ENCODE results near the gene SP2. TPM values are rescaled to one million over a fixed set of nuclear protein-coding genes. Genes with fewer than 3 reads are reported as not detected.

The SP2 gene
- total RNA-seq, 2 experiments from 2014 or later = 28.1 to 28.2 TPM

DNA sequence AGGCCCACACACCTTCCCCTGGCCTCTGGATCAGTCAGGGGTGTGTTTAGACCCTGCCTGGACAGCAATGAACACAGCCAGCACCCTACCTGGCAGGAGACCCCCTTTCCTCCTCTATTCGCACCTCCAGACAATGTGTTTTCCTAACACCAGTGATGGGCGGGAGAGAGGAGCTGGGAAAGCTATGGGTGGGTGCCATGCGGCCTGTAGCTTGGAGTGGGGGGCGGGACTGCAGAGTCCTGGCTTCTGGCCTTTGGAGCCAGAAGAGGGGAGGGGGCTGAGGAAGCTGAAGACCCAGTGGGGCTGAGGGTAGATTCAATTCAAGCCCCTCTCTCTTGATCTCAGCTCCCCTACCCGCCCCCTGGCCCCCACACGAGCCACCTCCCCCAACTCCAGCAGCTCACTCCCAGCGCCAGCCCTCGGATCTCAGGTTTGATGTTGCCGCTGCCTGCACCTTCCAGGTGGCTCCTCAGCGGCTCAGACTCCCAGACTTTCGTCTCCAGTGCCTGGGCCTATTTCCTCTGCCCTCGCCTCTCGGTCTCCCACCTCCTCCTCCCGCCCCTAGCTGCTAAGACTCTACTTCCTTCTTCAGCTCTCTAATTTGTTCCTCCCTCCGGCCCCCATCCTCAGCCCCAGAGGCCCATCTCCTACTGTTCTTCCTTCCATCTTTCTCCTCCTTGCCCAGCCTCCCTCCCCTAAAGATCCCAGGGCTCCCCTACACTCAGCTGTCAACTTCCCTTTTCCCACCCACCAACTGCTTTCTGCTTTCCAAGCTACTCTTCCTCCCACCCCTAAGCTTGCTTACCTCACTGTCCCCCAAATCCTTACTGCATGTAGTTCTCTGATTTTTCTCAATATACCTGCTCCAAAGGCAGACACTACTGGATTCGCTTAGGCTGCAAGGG lies 38.2 kb upstream of the SP2 start:
- peaks cover 3% of the 10 kb centered on the region for H3K4me1 Mint-ChIP-seq
- no peak overlapping the region for H3K27ac Mint-ChIP-seq
- H3K27me3 Mint-ChIP-seq = peaks cover 54% of the 10 kb centered on the region
- H3K9me3 Mint-ChIP-seq = no peaks in the 10 kb centered on the region
- no peak overlapping the region for H3K4me3 Mint-ChIP-seq
- no peaks in the 10 kb centered on the region for H3K36me3 Mint-ChIP-seq
- no peak for DNase-seq
- no peak for ATAC-seq (ENCODE audit: low read depth)
- POLR2A ChIA-PET = no interaction called here

DNA sequence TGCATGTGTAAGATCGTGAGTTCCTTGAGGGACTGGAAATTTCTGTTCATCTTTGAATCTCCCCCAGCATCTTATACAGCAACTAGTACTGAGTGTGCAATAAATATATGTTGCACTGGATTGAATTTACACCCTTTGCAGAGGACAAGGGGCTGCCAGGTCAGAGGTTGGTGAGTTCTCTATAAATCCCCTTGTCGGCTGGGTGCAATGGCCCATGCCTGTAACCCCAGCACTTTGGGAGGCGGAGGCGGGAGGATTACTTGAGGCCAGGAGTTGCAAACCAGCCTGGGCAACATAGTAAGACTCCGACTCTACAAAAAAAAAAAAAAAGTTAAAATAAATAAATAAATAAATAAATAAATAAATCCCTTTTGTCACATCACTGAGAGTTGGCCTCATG lies 35.6 kb upstream of the SP2 start:
- POLR2A ChIA-PET = no interaction called here
- Mint-ChIP-seq H3K36me3 (no peaks in the 10 kb centered on the region), H3K4me3 (no peak overlapping the region), H3K9me3 (no peaks in the 10 kb centered on the region), H3K4me1 (peaks cover 5% of the 10 kb centered on the region), H3K27me3 (peaks cover 29% of the 10 kb centered on the region), H3K27ac (no peak overlapping the region)
- ATAC-seq (ENCODE audit: low read depth) = no peak
- DNase-seq = no peak

DNA sequence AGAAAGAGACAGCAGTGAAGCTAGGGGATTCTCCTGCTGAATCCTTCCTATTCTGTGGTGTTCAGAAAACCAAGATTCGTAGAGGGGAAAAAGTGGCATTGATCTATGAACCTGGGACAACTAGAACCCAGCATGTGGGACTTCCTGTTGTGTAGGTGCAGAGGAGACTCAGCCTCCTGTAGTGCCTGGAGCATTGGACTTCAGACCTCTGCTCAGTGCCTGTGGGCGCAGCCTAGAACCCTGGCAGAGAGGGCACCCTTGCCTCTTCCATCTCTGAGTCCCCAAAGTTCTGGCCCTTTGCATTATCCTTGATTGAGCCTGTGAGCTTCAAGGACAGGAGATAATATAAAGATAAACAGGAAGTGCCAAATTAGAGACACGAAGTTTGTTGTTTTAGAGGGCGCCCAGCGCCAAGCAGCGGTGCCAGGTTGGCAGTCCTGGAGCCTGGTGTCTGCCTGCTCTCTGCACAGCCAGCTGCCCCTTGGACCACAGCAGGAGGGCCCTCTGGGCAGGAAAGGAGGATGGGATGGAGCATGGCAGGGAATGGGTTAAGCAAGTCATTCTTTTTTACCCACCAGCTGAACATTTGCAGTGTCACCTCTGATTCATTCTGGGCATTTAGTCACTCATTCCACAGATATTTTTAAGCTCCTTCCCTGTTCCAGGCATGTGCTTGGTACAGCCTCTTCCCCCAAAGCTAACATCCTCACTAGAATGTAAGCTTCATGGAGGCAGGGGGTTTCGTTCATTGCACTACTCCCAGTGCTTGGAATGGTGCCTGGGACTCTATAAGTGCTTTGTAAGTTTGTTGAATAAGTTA lies 33.2 kb upstream of the SP2 start:
- Mint-ChIP-seq H3K4me1 (peaks cover 5% of the 10 kb centered on the region), H3K27me3 (peaks cover 19% of the 10 kb centered on the region), H3K4me3 (no peak overlapping the region), H3K9me3 (no peaks in the 10 kb centered on the region), H3K27ac (no peak overlapping the region), H3K36me3 (no peaks in the 10 kb centered on the region)
- POLR2A ChIA-PET = no interaction called here
- ATAC-seq (ENCODE audit: low read depth) = no peak
- no peak for DNase-seq

DNA sequence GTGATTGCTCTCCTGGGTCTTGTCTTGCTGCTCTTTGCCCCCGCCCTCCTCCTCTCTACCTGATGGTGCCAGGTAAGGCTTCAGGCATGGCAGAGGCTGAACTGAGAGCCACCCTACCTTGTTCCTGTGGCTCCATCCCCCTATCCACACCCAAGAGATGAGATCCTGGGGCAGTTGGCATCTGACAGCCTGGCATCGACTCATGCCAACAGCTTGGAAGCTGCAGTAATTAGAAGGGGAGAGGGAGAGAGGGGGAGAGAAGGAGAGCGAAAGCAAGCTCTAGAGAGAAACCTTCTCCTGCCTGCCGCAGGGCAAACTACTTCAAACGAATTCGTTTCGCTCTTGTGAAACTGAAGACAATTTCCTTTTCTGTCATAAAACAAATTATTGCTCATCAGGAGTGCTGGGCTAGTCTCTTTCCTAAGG lies 31.2 kb upstream of the SP2 start:
- ATAC-seq (ENCODE audit: low read depth) = no peak
- peak overlapping the region; percentile 70 for H3K27ac Mint-ChIP-seq

DNA sequence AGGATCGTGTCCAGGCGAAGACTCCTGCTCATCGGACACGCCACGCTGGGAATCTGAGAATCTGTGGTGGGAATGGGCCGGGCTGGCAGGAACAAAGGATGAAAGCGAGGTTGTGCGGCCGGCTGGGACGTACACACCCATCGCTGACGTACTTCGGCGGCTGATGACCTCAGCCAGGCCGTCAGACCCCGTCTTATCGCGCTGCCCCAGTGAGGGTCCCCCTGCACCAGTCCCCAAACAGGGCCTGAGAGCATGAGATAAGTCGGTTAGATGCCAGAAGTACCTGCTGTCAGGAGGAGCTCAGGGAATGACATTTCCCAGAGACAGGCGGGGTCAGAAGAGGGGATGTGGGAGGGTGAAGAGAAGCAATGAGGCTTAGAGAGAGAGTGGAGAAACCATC lies 29.1 kb upstream of the SP2 start:
- Mint-ChIP-seq H3K4me3 (no peak overlapping the region), H3K27me3 (peaks cover 36% of the 10 kb centered on the region), H3K4me1 (peaks cover 5% of the 10 kb centered on the region), H3K27ac (no peak overlapping the region), H3K36me3 (no peaks in the 10 kb centered on the region), H3K9me3 (no peaks in the 10 kb centered on the region)
- DNase-seq (no peak), ATAC-seq (ENCODE audit: low read depth) (no peak)
- POLR2A ChIA-PET = no interaction called here

More for the DNA sequence above, 31.2 kb upstream of the SP2 start:
- no peak for DNase-seq
- H3K9me3 Mint-ChIP-seq = no peaks in the 10 kb centered on the region
- H3K4me3 Mint-ChIP-seq = peak overlapping the region; percentile 28
- no peaks in the 10 kb centered on the region for H3K36me3 Mint-ChIP-seq
- H3K27me3 Mint-ChIP-seq = peaks cover 22% of the 10 kb centered on the region
- peaks cover 5% of the 10 kb centered on the region for H3K4me1 Mint-ChIP-seq
- POLR2A ChIA-PET = interaction anchor here (0.6 to 1.6 kb wide), 3 partner anchors 20 to 254 kb away, joined by 3 to 4 read pairs (median 3); partner anchors contain the start of gene SP2

DNA sequence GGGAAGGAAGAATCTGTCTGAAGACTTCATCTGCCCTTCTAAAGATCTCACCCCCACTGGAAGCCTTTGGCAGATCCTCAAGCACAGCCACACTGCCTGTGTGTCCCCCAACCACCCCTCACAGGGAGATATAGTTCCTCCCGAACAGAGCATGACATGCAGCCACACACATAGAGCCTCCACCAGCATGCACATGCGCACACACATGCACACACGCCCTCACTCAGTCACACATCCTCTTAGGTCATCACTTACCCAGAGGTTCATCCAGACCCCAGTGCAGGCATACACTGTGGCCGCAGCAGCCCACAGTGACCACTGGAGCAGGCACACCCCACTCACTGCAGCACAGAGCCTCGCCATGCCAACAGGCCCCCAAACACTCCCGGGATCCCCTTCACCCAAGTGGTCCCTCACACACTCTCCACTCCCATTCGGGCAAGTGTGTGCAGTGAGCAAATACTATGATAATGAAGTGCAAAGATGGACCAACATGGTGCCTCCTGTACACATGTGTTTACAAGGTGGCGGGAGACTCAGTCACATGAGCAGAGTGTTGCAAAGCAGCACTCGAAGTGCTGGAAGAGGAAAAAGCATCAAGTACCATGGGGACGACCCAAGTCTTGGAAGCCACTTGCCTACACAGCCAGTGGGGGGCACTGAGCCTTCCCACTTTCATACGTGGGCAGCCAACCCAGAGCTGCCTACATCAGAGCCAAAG lies 28.1 kb upstream of the SP2 start:
- ATAC-seq (ENCODE audit: low read depth) = no peak
- POLR2A ChIA-PET = no interaction called here
- Mint-ChIP-seq H3K4me1 (peaks cover 5% of the 10 kb centered on the region), H3K27me3 (peaks cover 44% of the 10 kb centered on the region), H3K36me3 (no peaks in the 10 kb centered on the region), H3K27ac (no peak overlapping the region), H3K9me3 (no peaks in the 10 kb centered on the region), H3K4me3 (no peak overlapping the region)
- DNase-seq = no peak

DNA sequence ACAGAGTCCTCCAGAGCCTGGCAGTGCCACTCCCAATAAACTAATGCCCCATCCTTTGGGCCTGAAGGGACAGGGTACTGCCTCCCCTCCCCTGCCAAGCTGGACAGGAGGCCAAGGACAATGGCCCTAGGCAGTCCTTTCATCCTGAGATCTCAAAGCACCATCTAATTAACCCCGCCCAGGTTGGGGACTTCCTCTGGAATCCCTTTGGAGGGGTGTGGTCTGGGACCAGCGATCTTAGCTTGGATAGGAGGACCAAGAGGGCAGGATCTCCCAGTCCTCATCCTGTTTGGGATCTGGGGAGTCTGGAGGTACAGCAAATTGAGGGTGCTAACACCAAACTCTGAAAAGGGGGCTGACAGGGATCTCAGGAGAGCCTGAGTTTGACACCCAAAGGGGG lies 26.9 kb upstream of the SP2 start:
- DNase-seq = no peak

DNA sequence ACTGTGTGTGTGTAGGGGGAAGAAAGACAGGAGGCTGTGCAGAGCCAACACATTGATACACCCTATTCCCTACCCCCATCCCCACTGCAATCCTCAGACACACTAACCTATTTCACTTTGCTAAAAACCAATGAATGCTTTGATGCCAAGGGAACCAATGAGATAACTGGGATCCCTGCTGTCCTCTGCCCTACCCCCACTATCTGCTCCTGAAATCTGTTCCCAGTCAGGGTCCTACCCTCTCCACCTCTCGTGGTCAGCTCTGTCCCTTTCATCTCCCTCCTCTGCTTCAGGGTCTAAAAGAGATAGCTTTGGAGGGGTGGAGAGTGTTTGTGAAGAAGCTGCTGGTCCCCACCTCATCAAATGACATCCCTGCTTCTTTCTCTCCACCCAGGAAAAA lies 26.0 kb upstream of the SP2 start:
- DNase-seq (no peak), ATAC-seq (ENCODE audit: low read depth) (no peak)
- no peak overlapping the region for H3K4me3 Mint-ChIP-seq
- peaks cover under 1% of the 10 kb centered on the region for H3K4me1 Mint-ChIP-seq
- H3K27ac Mint-ChIP-seq = no peak overlapping the region
- POLR2A ChIA-PET = no interaction called here
- no peaks in the 10 kb centered on the region for H3K9me3 Mint-ChIP-seq
- no peaks in the 10 kb centered on the region for H3K36me3 Mint-ChIP-seq
- peaks cover 62% of the 10 kb centered on the region for H3K27me3 Mint-ChIP-seq

More for the DNA sequence above, 26.9 kb upstream of the SP2 start:
- H3K36me3 Mint-ChIP-seq = no peaks in the 10 kb centered on the region
- H3K27me3 Mint-ChIP-seq = peaks cover 56% of the 10 kb centered on the region
- no peaks in the 10 kb centered on the region for H3K9me3 Mint-ChIP-seq
- POLR2A ChIA-PET = no interaction called here
- H3K4me1 Mint-ChIP-seq = peaks cover 5% of the 10 kb centered on the region
- no peak for ATAC-seq (ENCODE audit: low read depth)
- H3K27ac Mint-ChIP-seq = no peak overlapping the region
- H3K4me3 Mint-ChIP-seq = no peak overlapping the region

DNA sequence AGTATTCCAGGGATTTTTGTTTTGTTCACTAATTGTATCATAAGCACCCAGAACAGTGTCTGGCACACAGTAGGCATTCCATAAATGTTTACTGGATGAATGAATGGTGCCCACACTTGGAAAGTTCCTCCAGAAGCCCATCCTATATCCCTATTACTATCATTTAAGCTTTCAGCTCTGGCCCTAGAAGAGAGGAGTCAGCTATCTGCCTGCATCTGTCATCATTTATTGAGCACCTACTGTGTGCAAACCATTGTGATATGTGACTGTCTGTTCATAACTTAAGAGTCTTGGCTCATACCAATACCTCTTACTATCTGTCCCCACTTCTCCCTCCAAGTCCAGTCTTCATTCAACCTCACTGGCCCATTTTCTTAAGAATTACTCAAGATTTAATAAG lies 25.0 kb upstream of the SP2 start:
- POLR2A ChIA-PET = no interaction called here
- H3K9me3 Mint-ChIP-seq = no peaks in the 10 kb centered on the region
- peaks cover 68% of the 10 kb centered on the region for H3K27me3 Mint-ChIP-seq
- H3K36me3 Mint-ChIP-seq = no peaks in the 10 kb centered on the region
- no peak overlapping the region for H3K4me3 Mint-ChIP-seq
- no peak overlapping the region for H3K27ac Mint-ChIP-seq
- no peak for ATAC-seq (ENCODE audit: low read depth)
- H3K4me1 Mint-ChIP-seq = no peaks in the 10 kb centered on the region
- DNase-seq = no peak

DNA sequence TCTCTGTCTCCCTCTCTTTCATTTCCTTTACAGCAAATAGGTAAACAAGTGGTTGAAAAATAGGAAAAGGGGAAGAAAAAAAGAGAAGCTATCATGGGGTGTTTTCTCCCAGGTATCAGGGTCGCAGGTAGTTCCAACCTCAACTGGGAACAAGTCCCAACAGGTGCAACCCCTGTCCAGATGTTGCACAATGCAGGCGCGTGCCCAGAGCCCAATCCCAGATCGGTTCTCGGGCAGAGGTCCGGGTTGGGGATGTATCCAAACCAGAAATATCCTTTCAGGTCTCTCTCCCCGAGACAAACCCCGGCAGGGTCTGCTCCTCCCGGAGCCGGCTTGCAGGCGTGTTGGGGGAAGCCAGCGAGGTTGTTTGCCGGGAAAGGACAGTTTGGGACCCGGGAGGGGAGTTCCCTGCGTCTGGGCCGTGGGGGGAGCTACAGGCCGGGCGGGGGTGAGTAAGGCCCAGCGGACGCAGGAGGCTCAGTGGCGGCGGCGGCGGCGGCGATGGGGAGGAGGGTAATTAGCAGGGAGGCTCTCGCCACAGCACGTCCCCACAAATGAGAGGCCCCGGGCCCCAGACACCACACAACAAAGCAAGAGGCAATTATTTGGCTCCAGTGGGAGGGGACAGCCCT lies 23.9 kb upstream of the SP2 start:
- ATAC-seq (ENCODE audit: low read depth) (no peak), DNase-seq (no peak)
- no peaks in the 10 kb centered on the region for H3K36me3 Mint-ChIP-seq
- no peaks in the 10 kb centered on the region for H3K9me3 Mint-ChIP-seq
- no peak overlapping the region for H3K4me3 Mint-ChIP-seq
- peaks cover 68% of the 10 kb centered on the region for H3K27me3 Mint-ChIP-seq
- no peak overlapping the region for H3K27ac Mint-ChIP-seq
- POLR2A ChIA-PET = no interaction called here
- no peaks in the 10 kb centered on the region for H3K4me1 Mint-ChIP-seq

DNA sequence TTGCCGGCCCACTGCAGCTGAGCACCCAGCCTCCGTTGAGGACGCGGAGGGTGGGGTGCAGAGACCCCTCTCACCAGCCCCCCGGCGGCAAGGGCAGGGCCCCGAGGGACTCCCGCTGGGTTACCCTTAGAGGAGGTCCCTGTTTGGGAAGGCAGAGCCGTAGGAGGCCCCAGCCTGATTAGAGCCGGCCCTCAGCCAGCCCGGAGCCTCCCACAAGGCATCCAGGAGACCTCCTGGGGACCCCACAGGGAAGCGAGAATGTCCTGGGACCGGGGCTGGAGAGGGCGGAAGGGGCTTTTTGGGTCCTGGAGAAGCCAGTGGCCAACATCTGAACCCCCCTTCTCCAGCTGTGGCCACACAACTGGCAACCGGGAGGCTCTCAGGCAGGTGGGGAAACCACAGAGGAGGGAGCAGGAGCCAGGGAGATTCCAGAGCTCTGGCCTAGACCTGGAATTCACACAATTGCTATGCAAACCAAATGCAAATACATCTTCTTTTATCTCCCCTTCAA lies 23.3 kb upstream of the SP2 start:
- no peak for ATAC-seq (ENCODE audit: low read depth)
- H3K4me3 Mint-ChIP-seq = no peak overlapping the region
- no peak overlapping the region for H3K27ac Mint-ChIP-seq
- POLR2A ChIA-PET = no interaction called here
- no peaks in the 10 kb centered on the region for H3K9me3 Mint-ChIP-seq
- no peaks in the 10 kb centered on the region for H3K4me1 Mint-ChIP-seq
- no peak for DNase-seq
- peaks cover 65% of the 10 kb centered on the region for H3K27me3 Mint-ChIP-seq
- H3K36me3 Mint-ChIP-seq = no peaks in the 10 kb centered on the region

DNA sequence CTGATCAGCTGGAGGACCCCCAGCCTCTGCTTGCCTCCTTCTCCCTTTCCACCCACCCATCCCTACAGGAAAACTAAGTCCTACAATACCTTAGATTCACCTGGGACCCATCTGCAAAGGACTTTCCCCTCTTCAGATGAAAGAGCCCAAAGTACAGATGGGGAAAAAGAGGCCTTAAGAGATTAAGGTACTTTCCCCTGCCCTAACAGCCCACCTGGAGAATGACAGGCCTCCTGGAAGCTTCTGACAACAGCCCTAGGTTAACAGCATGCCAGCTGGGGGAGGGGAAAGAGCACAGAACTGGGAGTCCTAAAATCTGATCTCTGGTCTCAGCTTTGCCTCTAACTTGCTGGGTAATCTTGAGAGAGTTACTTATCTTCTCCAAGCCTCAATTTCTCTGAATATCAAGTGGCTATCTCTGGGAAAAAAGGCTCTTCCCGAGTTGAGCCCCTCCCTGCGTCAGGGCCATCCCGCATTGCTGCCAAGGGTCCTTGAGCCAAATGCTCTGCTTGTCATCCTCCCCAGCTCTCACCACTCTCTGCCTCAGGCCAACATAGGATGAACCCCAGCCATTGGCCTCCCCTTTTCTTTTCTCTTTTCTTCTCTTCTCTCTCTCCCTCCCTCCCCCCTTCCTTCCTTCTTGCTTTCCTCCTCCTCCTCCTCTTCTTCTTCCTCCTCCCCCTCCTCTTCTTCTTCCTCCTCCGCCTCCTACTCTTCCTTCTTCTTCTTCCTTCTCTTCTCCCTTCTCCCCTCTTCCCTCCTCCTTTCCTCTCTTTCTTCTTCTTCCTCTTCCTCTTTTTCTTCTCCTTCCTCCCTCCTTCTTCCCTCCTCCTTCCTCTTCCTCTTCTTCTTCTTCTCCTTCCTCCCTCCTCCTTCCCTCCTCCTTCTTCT lies 22.6 kb upstream of the SP2 start:
- POLR2A ChIA-PET = no interaction called here
- Mint-ChIP-seq H3K27me3 (peaks cover 66% of the 10 kb centered on the region), H3K4me1 (no peaks in the 10 kb centered on the region), H3K9me3 (no peaks in the 10 kb centered on the region), H3K27ac (no peak overlapping the region), H3K4me3 (no peak overlapping the region), H3K36me3 (no peaks in the 10 kb centered on the region)
- DNase-seq (no peak), ATAC-seq (ENCODE audit: low read depth) (no peak)
